Pancreas (tissue), 10 donors: ENCODE measurements around the gene RBM3. TPM values are rescaled to one million over a fixed set of nuclear protein-coding genes. Genes with fewer than 3 reads are reported as not detected.

Experiments
- ATAC-seq, 4 donors: fragments of 200-7000 bp; cut with Tn5 transposase; one replicate each; pipeline versions ENCODE4 v1.8.0 to v1.9.1; 2020; ENCODE audit warnings: mild to moderate bottlenecking in 4 of 4, moderate library complexity in 4 of 4
- DNase-seq, 6 donors: peaks; one replicate each; pipeline ENCODE4 v3.0.0-alpha.2; 2020
- FAIRE-seq: peaks from 2 replicates; lab custom pipeline; 2012; peaks lifted over from hg19 to GRCh38; lab: Jason Lieb, UNC
- H3K27ac ChIP-seq, 4 donors: fragments of 200-600 bp; sonication (generic); 1 replicate in 3 of 4; 2 replicates in 1 of 4; pipeline versions ENCODE4 v1.5.0 to v1.8.0; 2020
- H3K27me3 ChIP-seq, 4 donors: fragments of 200-600 bp; one replicate each; pipeline ENCODE4 v1.8.0; 2021
- H3K36me3 ChIP-seq, 3 donors: fragments of 200-600 bp; sonication (generic) in 1 of 3; one replicate each; pipeline versions ENCODE4 v1.5.0 to v1.8.0; 2020 to 2021
- H3K4me1 ChIP-seq, 3 donors: fragments of 200-600 bp; one replicate each; pipeline ENCODE4 v1.8.0; 2021
- H3K4me3 ChIP-seq, 4 donors: fragments of 200-600 bp; sonication (generic) in 2 of 4; one replicate each; pipeline versions ENCODE4 v1.5.0 to v1.8.0; 2020 to 2021
- H3K9me3 ChIP-seq, 4 donors: fragments of 200-600 bp; one replicate each; pipeline ENCODE4 v1.8.0; 2021
- WGBS, 2 donors: extraction: QIAGEN DNeasy Blood & Tissue Kit; methylation state at CpG; one replicate each; pipeline ENCODE4 v1.1.7; 2013; 5-methylcytosine and 5-hydroxymethylcytosine counted together
- intact Hi-C, 3 donors: fragments of 100-400 bp; cut with DNase I; formaldehyde crosslinking; loops; one replicate each; pipeline versions ENCODE4 v1.11.1 to v1.14.2; 2022
- polyA plus RNA-seq, 2 donors: library from polyadenylated mRNA; stranded (reverse); fragments of 200-250 nt; gene quantifications; one replicate each; pipeline ENCODE4 v1.2.3, GENCODE V29; 2013
- total RNA-seq, 6 donors: library from RNA; stranded (reverse); fragmentation: NEBNext Ultra II Directional in 4 of 6; extraction: Animal tissue kit (Norgen Biotek cat#: 25700) in 4 of 6; gene quantifications; one replicate each; pipeline versions ENCODE4 v1.2.1 to v1.2.4, GENCODE V29; 2021 to 2023
- TF ChIP-seq, protein P1 (sequence below), 4 donors: fragments of 200-600 bp; sonication (generic) in 3 of 4; IDR thresholded peaks; one replicate each; pipeline versions ENCODE4 v1.5.0 to v1.8.0; 2021; ENCODE audit warnings: antibody characterized with exemption in 4 of 4
- donor health status: healthy with polysubstance abuse.
- donor health status: DM: no; HTN: no; CAD: no; lungs with moderate emphysema.
- donor health status: DM: no; HTN: no; CAD: no.
- donor health status: control.
- donor health status: control.
- donor health status: Bipolar disorder and iron deficiency.
- donor health status: DM: yes; HTN: yes; CAD: no.
- donor health status: DM: no; HTN: no; CAD: no.
- donor health status: DM: no; HTN: no; CAD: no.
- donor health status: DM: yes; HTN: yes; CAD: no.

RBM3 gene
- total and polyA plus RNA-seq, 8 donors: 42.0 to 314 (median 147) TPM

DNA sequence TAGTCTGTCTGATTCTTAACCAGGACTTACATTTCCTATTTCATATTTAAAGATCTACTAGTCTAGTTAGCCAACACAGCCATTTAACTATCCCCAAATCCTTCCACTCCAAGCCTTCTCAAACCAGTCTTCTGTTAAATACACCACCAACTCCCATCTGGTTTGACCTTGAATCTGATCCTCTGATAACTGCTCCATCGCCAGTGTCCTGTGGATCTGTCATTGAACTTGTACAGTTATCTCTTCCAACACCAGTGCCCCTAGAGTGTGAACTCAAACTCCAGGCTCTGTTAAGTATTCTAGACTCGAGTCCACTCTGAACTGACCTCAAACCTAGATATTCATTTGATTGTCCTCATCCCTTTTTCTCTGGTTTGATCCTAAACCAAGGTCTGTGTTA, 37.4 kb downstream of the RBM3 start:
- no peak for FAIRE-seq
- 29 to 32% methylated on average over 2 of the region's 2 CpGs for WGBS, 2 donors

DNA sequence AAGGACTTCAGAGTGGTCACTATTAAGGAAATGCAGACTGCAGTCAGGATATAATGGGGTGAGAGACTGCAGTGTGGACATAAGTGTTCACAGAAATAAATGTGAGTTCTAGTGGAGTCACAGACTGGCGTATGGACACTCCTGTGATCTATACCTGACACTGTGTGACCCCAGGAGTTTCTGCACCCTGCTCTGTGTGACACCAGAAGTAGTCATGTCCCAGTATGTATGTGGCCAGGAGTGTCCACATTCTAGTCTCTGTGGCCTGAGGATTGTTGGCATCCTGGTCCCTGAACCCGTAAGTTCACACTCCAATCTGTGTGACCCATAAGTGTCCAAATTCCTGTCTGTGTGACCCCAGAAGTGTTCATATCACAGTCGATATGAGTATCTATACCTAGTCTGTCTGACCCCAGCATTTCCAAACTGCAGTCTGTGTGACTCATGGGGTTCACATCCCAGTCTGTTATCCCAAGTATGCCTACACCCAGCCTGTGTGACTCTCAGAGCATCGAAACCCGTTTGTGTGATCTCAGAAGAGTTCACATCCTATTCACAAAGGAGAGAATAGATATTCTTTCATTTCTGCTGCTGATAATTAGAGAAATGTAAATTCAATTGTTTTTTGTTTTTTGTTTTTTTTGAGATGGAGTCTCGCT, 39.3 kb downstream of the RBM3 start:
- Histone ChIP-seq H3K27ac (no peak overlapping the region), H3K27me3 (no peaks in the 10 kb centered on the region), H3K4me3 (no peak overlapping the region), H3K4me1 (no peaks in the 10 kb centered on the region), H3K36me3 (no peaks in the 10 kb centered on the region), H3K9me3 (no peaks in the 10 kb centered on the region)
- TF ChIP-seq, protein P1, sequence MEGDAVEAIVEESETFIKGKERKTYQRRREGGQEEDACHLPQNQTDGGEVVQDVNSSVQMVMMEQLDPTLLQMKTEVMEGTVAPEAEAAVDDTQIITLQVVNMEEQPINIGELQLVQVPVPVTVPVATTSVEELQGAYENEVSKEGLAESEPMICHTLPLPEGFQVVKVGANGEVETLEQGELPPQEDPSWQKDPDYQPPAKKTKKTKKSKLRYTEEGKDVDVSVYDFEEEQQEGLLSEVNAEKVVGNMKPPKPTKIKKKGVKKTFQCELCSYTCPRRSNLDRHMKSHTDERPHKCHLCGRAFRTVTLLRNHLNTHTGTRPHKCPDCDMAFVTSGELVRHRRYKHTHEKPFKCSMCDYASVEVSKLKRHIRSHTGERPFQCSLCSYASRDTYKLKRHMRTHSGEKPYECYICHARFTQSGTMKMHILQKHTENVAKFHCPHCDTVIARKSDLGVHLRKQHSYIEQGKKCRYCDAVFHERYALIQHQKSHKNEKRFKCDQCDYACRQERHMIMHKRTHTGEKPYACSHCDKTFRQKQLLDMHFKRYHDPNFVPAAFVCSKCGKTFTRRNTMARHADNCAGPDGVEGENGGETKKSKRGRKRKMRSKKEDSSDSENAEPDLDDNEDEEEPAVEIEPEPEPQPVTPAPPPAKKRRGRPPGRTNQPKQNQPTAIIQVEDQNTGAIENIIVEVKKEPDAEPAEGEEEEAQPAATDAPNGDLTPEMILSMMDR (IDR thresholded peaks at IDR 0.05): no peak
- 77 to 82% methylated on average over 6 of the region's 6 CpGs for WGBS, 2 donors
- DNase-seq (no peak), FAIRE-seq (no peak), ATAC-seq (no peak)
- intact Hi-C loops: no loop called here

More for the DNA sequence above, 37.4 kb downstream of the RBM3 start:
- intact Hi-C loops: no loop called here
- DNase-seq (no peak), ATAC-seq (no peak)
- TF ChIP-seq, protein P1 (IDR thresholded peaks at IDR 0.05): no peak
- no peaks in the 10 kb centered on the region for H3K27me3 ChIP-seq
- no peaks in the 10 kb centered on the region for H3K4me1 ChIP-seq
- no peak overlapping the region for H3K27ac ChIP-seq
- H3K9me3 ChIP-seq: no peaks in the 10 kb centered on the region
- no peaks in the 10 kb centered on the region for H3K36me3 ChIP-seq
- no peak overlapping the region for H3K4me3 ChIP-seq

DNA sequence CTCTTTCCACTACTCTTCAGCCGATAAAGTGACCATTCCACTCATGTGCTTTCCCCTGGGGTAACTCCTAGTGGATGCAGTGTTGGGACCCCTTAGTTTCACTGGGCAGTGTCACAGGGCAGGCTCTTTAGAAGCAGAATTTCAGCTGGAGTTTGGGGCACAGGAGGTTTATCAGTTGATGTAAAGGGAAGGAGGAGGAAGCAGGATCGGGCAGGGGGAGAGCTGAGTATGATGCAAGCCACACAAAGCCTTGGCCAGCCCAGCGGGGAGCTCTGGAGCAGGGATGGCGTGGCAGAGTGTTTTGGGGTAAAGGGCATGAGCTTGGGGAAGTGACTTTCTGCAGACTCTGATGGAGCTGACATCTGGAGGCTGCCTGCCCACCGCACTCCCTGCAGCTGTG, 42.3 kb downstream of the RBM3 start:
- no peak for FAIRE-seq
- intact Hi-C loops: no loop called here

DNA sequence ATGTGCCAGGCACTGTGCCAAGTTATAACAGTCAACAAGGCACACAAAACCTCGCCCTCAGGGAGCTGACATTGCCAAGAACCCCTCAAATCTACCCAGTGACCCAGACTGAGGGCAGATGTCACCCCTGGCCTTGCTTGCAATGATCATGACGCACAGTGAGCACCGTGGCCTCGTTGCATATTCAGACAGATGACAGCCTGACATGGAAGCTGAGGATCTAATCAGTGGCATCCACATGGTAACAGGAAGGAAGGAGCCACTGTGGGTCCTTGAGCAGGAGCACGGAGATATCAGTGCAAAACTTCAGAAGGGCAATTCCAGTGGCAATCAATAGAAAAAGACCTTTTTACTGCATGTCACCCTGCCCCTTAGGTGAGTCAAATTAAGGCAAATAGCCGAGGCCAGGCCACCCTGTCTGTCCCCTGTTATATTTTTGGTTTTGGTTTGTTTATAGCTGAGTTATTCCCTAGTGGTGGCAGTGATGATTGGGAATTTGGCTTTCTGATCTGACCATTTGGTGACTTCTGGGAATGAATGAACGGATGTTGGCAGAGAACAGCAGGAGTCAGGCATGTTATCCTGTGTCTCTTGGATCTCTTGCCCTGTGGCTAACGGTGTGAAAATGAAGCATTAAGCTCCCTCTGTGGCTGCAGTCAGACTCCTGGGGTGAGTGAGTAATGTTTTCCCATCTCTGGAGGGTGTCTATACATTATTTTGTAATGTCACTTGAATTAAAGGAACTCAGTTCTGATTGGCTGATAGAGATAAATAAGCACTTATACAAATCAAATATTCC, 43.5 kb downstream of the RBM3 start:
- FAIRE-seq (no peak), ATAC-seq (peak in 2 of 4 donors; percentile 15 to 23), DNase-seq (peak in 1 of 6 donors; percentile 10)
- Histone ChIP-seq H3K9me3 (no peaks in the 10 kb centered on the region), H3K27ac (no peak overlapping the region), H3K36me3 (no peaks in the 10 kb centered on the region), H3K27me3 (no peaks in the 10 kb centered on the region), H3K4me3 (no peak overlapping the region), H3K4me1 (no peaks in the 10 kb centered on the region)
- TF ChIP-seq, protein P1 (IDR thresholded peaks at IDR 0.05): no peak
- 29% methylated on average over 8 of the region's 8 CpGs for WGBS, 2 donors
- intact Hi-C loops: no loop called here

More for the DNA sequence above, 42.3 kb downstream of the RBM3 start:
- no peaks in the 10 kb centered on the region for H3K27me3 ChIP-seq
- no peak overlapping the region for H3K4me3 ChIP-seq
- H3K4me1 ChIP-seq: no peaks in the 10 kb centered on the region
- WGBS, 2 donors: 34 to 37% methylated on average over 5 of the region's 5 CpGs
- TF ChIP-seq, protein P1 (IDR thresholded peaks at IDR 0.05): no peak
- peak in 1 of 4 donors; percentile 20 for ATAC-seq
- H3K36me3 ChIP-seq: no peaks in the 10 kb centered on the region
- DNase-seq: peak in 1 of 6 donors; percentile 46
- no peaks in the 10 kb centered on the region for H3K9me3 ChIP-seq
- no peak overlapping the region for H3K27ac ChIP-seq
